ENCODE measurements around the gene TAS1R3.
"Not testable (repeated sequence)": the region's sequence is repeated elsewhere in the genome, so short reads cannot be mapped to it uniquely, and the experiment has no call there.

The TAS1R3 gene

GRCh38 chr1:1354271-1355247 is 23.5 kb downstream of the TAS1R3 start:
- DNase-seq: no peak

- DNase-seq: no peak
Observed at GRCh38 chr1:1355416-1355815, 24.3 kb downstream of the TAS1R3 start.

- DNase-seq: no peak
Observed at GRCh38 chr1:1356166-1356795, 25.2 kb downstream of the TAS1R3 start.

GRCh38 chr1:1356796-1357401 is 25.8 kb downstream of the TAS1R3 start:
- DNase-seq: no peak

- DNase-seq: no peak
Observed at GRCh38 chr1:1357871-1358432, 26.9 kb downstream of the TAS1R3 start.

- no peak for DNase-seq
Observed at GRCh38 chr1:1358433-1359271, 27.6 kb downstream of the TAS1R3 start, which contains the start of gene MXRA8. TSS of gene MXRA8 (minus strand) at chr1:1358555. CDS start at chr1:1358504, 51 bp downstream.

- DNase-seq: no peak
Observed at GRCh38 chr1:1359308-1359663, 28.2 kb downstream of the TAS1R3 start.

- no peak for DNase-seq
Observed at GRCh38 chr1:1359664-1360468, 28.8 kb downstream of the TAS1R3 start.

- DNase-seq: no peak
Observed at GRCh38 chr1:1360506-1361169, 29.6 kb downstream of the TAS1R3 start.

- no peak for DNase-seq
Observed at GRCh38 chr1:1361233-1361981, 30.3 kb downstream of the TAS1R3 start.

- DNase-seq: no peak
Observed at GRCh38 chr1:1361982-1362423, 30.9 kb downstream of the TAS1R3 start.

GRCh38 chr1:1364266-1364665 is 33.2 kb downstream of the TAS1R3 start:
- DNase-seq: no peak

- DNase-seq: no peak
Observed at GRCh38 chr1:1365875-1366698, 35.0 kb downstream of the TAS1R3 start.

- no peak for DNase-seq
Observed at GRCh38 chr1:1366699-1367066, 35.6 kb downstream of the TAS1R3 start.

- no peak for DNase-seq
Observed at GRCh38 chr1:1367315-1367714, 36.2 kb downstream of the TAS1R3 start.

GRCh38 chr1:1370094-1370493 is 39.0 kb downstream of the TAS1R3 start:
- not testable (repeated sequence) for DNase-seq

- DNase-seq: no peak
Observed at GRCh38 chr1:1370771-1371300, 39.8 kb downstream of the TAS1R3 start.

- no peak for DNase-seq
Observed at GRCh38 chr1:1371364-1371745, 40.3 kb downstream of the TAS1R3 start.

All from NCI-H2081 treated with DMSO at 0.1 percent for 48 hours (cell line).